ENCODE measurements around the gene DDX31.

The DDX31 gene

GRCh38 chr9:132606066-132606465 lies 63.7 kb downstream of the DDX31 start:
- TF ChIP-seq GATA2 (IDR thresholded peaks at IDR 0.05; ENCODE audit: low read depth, low read length) (no peak), GATA3 (IDR thresholded peaks at IDR 0.05; ENCODE audit: low read depth, low read length) (no peak)

GRCh38 chr9:132605387-132605786 lies 64.4 kb downstream of the DDX31 start:
- TF ChIP-seq GATA3 (IDR thresholded peaks at IDR 0.05; ENCODE audit: low read depth, low read length) (no peak), GATA2 (IDR thresholded peaks at IDR 0.05; ENCODE audit: low read depth, low read length) (no peak)

- TF ChIP-seq GATA3 (IDR thresholded peaks at IDR 0.05; ENCODE audit: low read depth, low read length) (no peak), GATA2 (IDR thresholded peaks at IDR 0.05; ENCODE audit: low read depth, low read length) (no peak)
Observed at GRCh38 chr9:132602207-132602606, 67.6 kb downstream of the DDX31 start.

DNA sequence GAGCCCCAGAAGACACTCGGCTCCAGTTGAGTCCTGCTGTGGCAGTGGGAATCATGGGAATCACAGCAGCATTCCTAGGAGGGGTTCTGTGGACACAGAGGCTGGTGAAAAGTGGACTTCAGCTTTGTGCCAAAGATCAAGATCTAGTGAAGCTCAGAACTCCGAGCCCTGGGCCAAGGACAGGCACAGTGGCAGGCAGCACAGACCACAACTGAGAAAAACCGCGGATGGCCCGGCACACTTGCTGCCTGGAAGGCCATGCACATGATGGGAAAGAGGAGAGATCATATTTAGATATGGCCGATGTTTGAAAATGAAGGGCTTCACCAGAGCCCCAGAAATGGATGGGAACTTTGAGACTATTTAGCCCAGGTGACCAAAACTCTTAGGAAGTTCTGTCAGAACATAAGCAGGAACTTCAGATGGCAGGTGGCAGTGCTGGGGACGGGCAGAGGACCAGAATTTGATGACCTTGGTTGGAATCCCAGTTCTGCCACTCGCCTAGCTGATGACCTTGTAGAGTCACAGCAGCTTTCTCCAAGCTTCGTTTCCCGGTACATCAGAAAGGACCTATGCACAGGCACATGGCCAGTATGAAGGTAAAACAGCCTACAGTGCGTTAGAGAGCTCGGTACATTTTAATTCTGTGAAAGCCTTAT lies 69.3 kb downstream of the DDX31 start:
- TF ChIP-seq GATA3 (IDR thresholded peaks at IDR 0.05; ENCODE audit: low read depth, low read length) (no peak), GATA2 (IDR thresholded peaks at IDR 0.05; ENCODE audit: low read depth, low read length) (no peak)

DNA sequence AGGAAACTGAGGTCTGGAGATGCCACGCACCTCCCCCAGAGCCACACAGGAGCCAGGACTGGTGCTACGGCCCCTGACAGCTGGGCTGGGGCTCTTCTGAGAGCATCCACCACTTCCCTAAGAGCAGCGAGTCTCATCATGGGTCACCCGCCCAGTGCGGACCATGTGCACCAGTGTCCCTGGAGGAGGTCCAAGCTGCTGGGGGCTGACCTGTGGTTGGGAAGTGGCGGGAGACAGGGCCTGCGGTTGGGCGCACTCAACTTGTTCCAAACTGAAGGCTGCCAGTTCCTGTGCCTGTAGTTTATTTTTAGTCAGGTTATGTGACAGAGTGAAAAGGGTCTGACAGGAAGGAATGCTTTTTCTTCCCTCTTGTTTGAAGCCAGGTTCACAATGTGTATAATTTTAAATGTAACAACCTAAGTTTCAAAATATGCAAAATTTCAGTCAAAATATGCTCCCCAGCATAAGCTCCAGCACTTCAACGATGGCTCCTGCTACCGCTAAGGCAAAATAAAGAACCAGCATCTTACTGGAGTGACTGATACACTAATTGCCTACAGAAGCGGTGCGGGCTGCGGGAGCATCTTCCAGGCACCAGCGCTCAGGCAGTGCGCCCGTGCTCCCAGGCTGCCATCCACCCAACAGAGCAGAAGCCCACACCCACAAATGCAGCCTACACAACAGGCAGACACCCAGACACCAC lies 72.6 kb downstream of the DDX31 start:
- TF ChIP-seq GATA2 (IDR thresholded peaks at IDR 0.05; ENCODE audit: low read depth, low read length) (no peak), GATA3 (IDR thresholded peaks at IDR 0.05; ENCODE audit: low read depth, low read length) (no peak)

DNA sequence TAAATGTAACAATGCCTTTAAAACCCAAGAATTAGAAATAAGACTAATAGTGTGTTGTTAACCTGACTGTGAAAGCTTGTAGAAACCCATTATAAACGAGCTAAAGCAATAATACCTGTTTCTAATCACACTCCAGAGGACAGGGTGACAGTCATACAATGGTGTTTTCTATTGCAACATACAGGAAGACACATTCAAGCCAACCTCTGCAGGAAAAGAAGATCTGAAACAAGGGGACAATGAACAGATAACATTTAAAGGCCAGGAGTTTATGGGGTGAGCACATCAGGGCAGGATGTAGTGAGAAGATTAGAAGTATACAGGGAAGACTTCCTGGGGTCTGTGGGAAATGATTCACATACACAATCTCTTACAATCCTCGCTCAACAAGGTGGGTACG lies 73.6 kb downstream of the DDX31 start:
- no peak for TF ChIP-seq GATA2 (IDR thresholded peaks at IDR 0.05; ENCODE audit: low read depth, low read length)

GRCh38 chr9:132595319-132595718 lies 74.5 kb downstream of the DDX31 start:
- TF ChIP-seq GATA2 (IDR thresholded peaks at IDR 0.05; ENCODE audit: low read depth, low read length) (no peak), GATA3 (IDR thresholded peaks at IDR 0.05; ENCODE audit: low read depth, low read length) (no peak)

- TF ChIP-seq GATA2 (IDR thresholded peaks at IDR 0.05; ENCODE audit: low read depth, low read length) (no peak), GATA3 (IDR thresholded peaks at IDR 0.05; ENCODE audit: low read depth, low read length) (no peak)
Observed at GRCh38 chr9:132594412-132594811, 75.4 kb downstream of the DDX31 start.

- TF ChIP-seq GATA2 (IDR thresholded peaks at IDR 0.05; ENCODE audit: low read depth, low read length) (no peak), GATA3 (IDR thresholded peaks at IDR 0.05; ENCODE audit: low read depth, low read length) (no peak)
Observed at GRCh38 chr9:132592451-132592850, 77.3 kb downstream of the DDX31 start.

DNA sequence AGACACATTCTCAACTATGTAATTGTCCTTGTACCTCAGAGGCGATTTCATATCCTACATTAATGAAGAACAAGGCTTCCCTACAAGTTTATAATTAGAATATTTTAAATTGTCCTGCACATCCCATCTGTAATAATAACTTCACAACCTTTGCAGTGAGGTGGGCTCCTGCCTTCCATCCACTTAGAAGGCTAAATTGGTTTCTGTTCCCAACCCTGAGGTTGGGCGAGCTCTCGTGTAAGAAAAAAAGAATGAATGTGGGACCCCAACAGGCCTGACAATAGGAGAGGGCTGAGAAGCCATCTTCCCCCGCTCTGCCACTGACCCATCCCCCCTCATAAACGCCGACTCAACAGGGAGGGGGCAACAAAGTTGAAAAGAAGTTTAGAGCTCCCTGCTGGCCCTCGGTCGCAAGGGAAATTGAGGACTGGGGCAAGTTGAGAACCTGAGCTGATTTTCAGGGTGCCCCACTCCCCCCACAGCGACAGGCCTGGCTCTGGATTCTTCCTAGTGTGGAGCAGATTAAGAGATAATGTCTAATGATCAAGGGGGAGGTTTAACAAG lies 78.0 kb downstream of the DDX31 start:
- TF ChIP-seq GATA2 (IDR thresholded peaks at IDR 0.05; ENCODE audit: low read depth, low read length) (no peak), GATA3 (IDR thresholded peaks at IDR 0.05; ENCODE audit: low read depth, low read length) (no peak)

GRCh38 chr9:132591244-132591643 lies 78.5 kb downstream of the DDX31 start:
- TF ChIP-seq GATA2 (IDR thresholded peaks at IDR 0.05; ENCODE audit: low read depth, low read length) = no peak
- TF ChIP-seq GATA3 (IDR thresholded peaks at IDR 0.05; ENCODE audit: low read depth, low read length) = no peak

DNA sequence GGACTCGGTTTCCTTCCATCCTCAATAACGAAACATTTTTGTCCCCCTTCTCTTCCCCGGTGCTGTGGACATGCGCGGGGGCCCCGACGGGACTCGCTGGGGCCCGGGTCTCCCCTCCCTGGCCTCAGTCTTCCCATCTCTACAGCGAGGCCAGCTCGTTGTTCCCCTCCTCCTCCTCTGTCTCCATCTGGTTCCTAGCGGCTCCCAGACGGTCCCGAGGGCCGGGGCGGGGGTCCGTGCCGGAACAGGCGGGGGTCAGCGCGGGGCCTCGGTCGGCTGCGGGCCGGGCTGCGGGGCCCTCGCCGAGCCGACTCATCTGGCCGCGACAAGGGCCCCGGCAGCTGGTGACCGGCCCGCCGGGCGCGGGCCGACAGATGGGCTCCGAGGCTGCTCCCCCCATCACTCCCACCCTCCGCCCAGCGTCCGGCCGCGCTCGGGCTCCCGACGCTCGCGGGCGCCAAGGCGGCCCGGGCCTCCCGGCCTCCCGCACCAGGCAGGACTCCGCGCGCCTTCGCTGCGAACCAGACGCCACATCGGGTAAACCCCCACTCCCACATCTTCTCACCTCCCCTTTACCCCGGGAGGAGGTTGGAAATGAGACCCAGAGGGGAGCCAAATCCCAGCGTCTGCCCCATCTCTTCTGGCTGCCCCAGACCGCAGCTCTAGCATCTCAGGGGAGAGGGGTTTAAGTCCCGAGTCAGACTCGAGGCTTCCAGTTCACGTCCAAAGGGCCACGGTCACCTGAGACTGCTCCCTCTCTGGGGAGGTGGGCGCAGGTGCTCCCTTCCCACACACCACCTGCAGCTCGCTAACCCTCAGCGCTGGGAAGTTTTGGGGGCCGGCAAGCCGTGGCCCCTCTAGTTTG lies 79.2 kb downstream of the DDX31 start:
- TF ChIP-seq GATA2 (IDR thresholded peaks at IDR 0.05; ENCODE audit: low read depth, low read length) (no peak), GATA3 (IDR thresholded peaks at IDR 0.05; ENCODE audit: low read depth, low read length) (no peak)

- no peak for TF ChIP-seq GATA2 (IDR thresholded peaks at IDR 0.05; ENCODE audit: low read depth, low read length)
- no peak for TF ChIP-seq GATA3 (IDR thresholded peaks at IDR 0.05; ENCODE audit: low read depth, low read length)
Observed at GRCh38 chr9:132590037-132590317, 79.8 kb downstream of the DDX31 start.
